Caco-2 (cell line): ENCODE results near the gene CKAP2. TPM values are rescaled to one million over a fixed set of nuclear protein-coding genes. Genes with fewer than 3 reads are reported as not detected.

Source experiments
- BruUV-seq: library from RNA; stranded (reverse); fragments of 400-500 nt; replicated peaks from 2 replicates; lab custom pipeline; 2021; lab: Mats Ljungman, UMichigan
- CTCF ChIA-PET: fragments of 300-600 bp; sonication (Branson Sonifier 250); formaldehyde crosslinking; loops from one replicate; lab custom pipeline; 2022; ENCODE audit warnings: antibody characterized with exemption; lab: Charles Lee
- POLR2A ChIA-PET: fragments of 300-600 bp; sonication (Branson Sonifier 250); formaldehyde crosslinking; loops from one replicate; lab custom pipeline; 2022; ENCODE audit warnings: antibody characterized with exemption; lab: Charles Lee
- DNase-seq, 2 experiments: peaks; one replicate each; pipeline versions ENCODE4 v3.0.0 to v3.0.0-alpha.2; 2020 to 2022
- H3K27me3 ChIP-seq: replicated peaks from 2 replicates; pipeline ENCODE4 v1.6.0; 2011; ENCODE audit warnings: low read length; ENCODE audit not compliant: control insufficient read depth, insufficient read depth
- H3K36me3 ChIP-seq: 2 replicates; pipeline ENCODE4 v1.5.1; 2011; ENCODE audit warnings: low read length; ENCODE audit not compliant: control insufficient read depth, insufficient read depth
- H3K4me1 ChIP-seq: fragments of 250-450 bp; sonication (Bioruptor Pico); 2 replicates; pipeline ENCODE4 v1.5.1; 2020; ENCODE audit warnings: mild to moderate bottlenecking
- H3K4me3 ChIP-seq: 2 replicates; pipeline ENCODE4 v1.5.1; 2011; ENCODE audit warnings: low read depth, mild to moderate bottlenecking, control low read depth, low read length
- H3K9me3 ChIP-seq: fragments of 250-450 bp; sonication (Bioruptor Pico); 2 replicates; pipeline ENCODE4 v1.5.1; 2020; ENCODE audit warnings: mild to moderate bottlenecking, moderate library complexity
- H3K27ac Mint-ChIP-seq: one replicate; pipeline ENCODE4 v1.8.0; 2022; ENCODE audit warnings: mixed read lengths; ENCODE audit not compliant: unreplicated experiment
- H3K27me3 Mint-ChIP-seq: one replicate; pipeline ENCODE4 v1.8.0; 2022; ENCODE audit warnings: mixed read lengths; ENCODE audit not compliant: insufficient read depth, unreplicated experiment
- H3K36me3 Mint-ChIP-seq: one replicate; pipeline ENCODE4 v1.8.0; 2022; ENCODE audit warnings: mild to moderate bottlenecking, mixed read lengths; ENCODE audit not compliant: insufficient read depth, unreplicated experiment
- H3K4me1 Mint-ChIP-seq: one replicate; pipeline ENCODE4 v1.8.0; 2022; ENCODE audit warnings: low read depth, mixed read lengths; ENCODE audit not compliant: unreplicated experiment
- H3K4me3 Mint-ChIP-seq: one replicate; pipeline ENCODE4 v1.8.0; 2022; ENCODE audit warnings: mild to moderate bottlenecking, moderate library complexity, mixed read lengths; ENCODE audit not compliant: unreplicated experiment
- H3K9me3 Mint-ChIP-seq: one replicate; pipeline ENCODE4 v1.8.0; 2022; ENCODE audit warnings: mixed read lengths; ENCODE audit not compliant: unreplicated experiment
- CTCF ChIP-seq, 2 experiments: fragments of 200-600 bp in 1 of 2; IDR thresholded peaks; 1 replicate in 1 of 2; 2 replicates in 1 of 2; pipeline versions ENCODE4 v1.5.1 to v1.8.0; 2011 to 2022; ENCODE audit warnings: antibody characterized with exemption in 1 of 2, control low read depth in 1 of 2, inconsistent platforms in 1 of 2, low read depth in 1 of 2, low read length in 1 of 2, mild to moderate bottlenecking in 1 of 2, moderate library complexity in 1 of 2; ENCODE audit not compliant: insufficient read depth in 1 of 2, severe bottlenecking in 1 of 2, unreplicated experiment in 1 of 2
- intact Hi-C: fragments of 100-400 bp; cut with micrococcal nuclease; formaldehyde crosslinking; loops from one replicate; pipeline ENCODE4 v1.10.0; 2022; ENCODE audit not compliant: unreplicated experiment
- total RNA-seq: library from RNA; stranded (reverse); gene quantifications from 2 replicates; pipeline ENCODE4 v1.2.3, GENCODE V29; 2022

CKAP2 gene
- total RNA-seq, 1 experiment from 2014 or later = 68.9 TPM

GRCh38 chr13:52432456-52432855 lies 22.8 kb upstream of the CKAP2 start:
- no peaks in the 10 kb centered on the region for H3K27me3 ChIP-seq
- H3K4me3 Mint-ChIP-seq = no peak overlapping the region
- no peak for DNase-seq
- H3K27ac Mint-ChIP-seq = no peak overlapping the region
- no peaks in the 10 kb centered on the region for H3K36me3 ChIP-seq
- intact Hi-C loops = no loop called here
- no peak for TF ChIP-seq CTCF (IDR thresholded peaks at IDR 0.05; ENCODE audit: insufficient read depth in 1 of 2, low read depth in 1 of 2, low read length in 1 of 2, severe bottlenecking in 1 of 2, unreplicated experiment in 1 of 2)
- 0 out of 2 replicates have a peak, but pooled peaks cover 4% of the 10 kb centered on the region for H3K9me3 ChIP-seq
- ChIA-PET POLR2A (no interaction called here), CTCF (no interaction called here)
- H3K4me1 ChIP-seq = peaks cover 18% of the 10 kb centered on the region
- no peaks in the 10 kb centered on the region for H3K27me3 Mint-ChIP-seq
- peaks cover 19% of the 10 kb centered on the region for H3K4me1 Mint-ChIP-seq
- no peak overlapping the region for H3K4me3 ChIP-seq
- H3K36me3 Mint-ChIP-seq = peaks cover 25% of the 10 kb centered on the region
- no peaks in the 10 kb centered on the region for H3K9me3 Mint-ChIP-seq
- no TSS peak for BruUV-seq

GRCh38 chr13:52446265-52446664 lies 9.0 kb upstream of the CKAP2 start:
- H3K36me3 ChIP-seq = no peaks in the 10 kb centered on the region
- Mint-ChIP-seq H3K4me3 (no peak overlapping the region), H3K27ac (no peak overlapping the region), H3K4me1 (peaks cover 7% of the 10 kb centered on the region), H3K36me3 (no peaks in the 10 kb centered on the region), H3K27me3 (no peaks in the 10 kb centered on the region), H3K9me3 (no peaks in the 10 kb centered on the region)
- DNase-seq = peak in 1 of 2 experiments; percentile 36
- H3K4me1 ChIP-seq = no peaks in the 10 kb centered on the region; the same call in 1 of the 2 replicates
- intact Hi-C loops = loop anchor here (10.0 kb wide), 1 partner anchor 291 kb away; the partner anchor contains the start of gene NEK3
- no peaks in the 10 kb centered on the region for H3K9me3 ChIP-seq
- no peak for TF ChIP-seq CTCF (IDR thresholded peaks at IDR 0.05; ENCODE audit: insufficient read depth in 1 of 2, low read depth in 1 of 2, low read length in 1 of 2, severe bottlenecking in 1 of 2, unreplicated experiment in 1 of 2)
- POLR2A ChIA-PET = interaction anchor here (0.7 kb wide), 1 partner anchor 18 kb away, joined by 12 read pairs; no protein-coding TSS in a partner anchor
- H3K4me3 ChIP-seq = no peak overlapping the region
- no peaks in the 10 kb centered on the region for H3K27me3 ChIP-seq
- no TSS peak for BruUV-seq
- CTCF ChIA-PET = no interaction called here

GRCh38 chr13:52447354-52447753 lies 7.9 kb upstream of the CKAP2 start:
- intact Hi-C loops = loop anchor here (10.0 kb wide), 1 partner anchor 293 kb away; the partner anchor contains the start of gene NEK3
- H3K27me3 ChIP-seq = no peaks in the 10 kb centered on the region
- TF ChIP-seq CTCF (IDR thresholded peaks at IDR 0.05; ENCODE audit: insufficient read depth in 1 of 2, low read depth in 1 of 2, low read length in 1 of 2, severe bottlenecking in 1 of 2, unreplicated experiment in 1 of 2) = no peak
- H3K9me3 ChIP-seq = no peaks in the 10 kb centered on the region
- Mint-ChIP-seq H3K36me3 (no peaks in the 10 kb centered on the region), H3K4me1 (peaks cover 7% of the 10 kb centered on the region), H3K27ac (no peak overlapping the region), H3K27me3 (no peaks in the 10 kb centered on the region), H3K4me3 (no peak overlapping the region), H3K9me3 (no peaks in the 10 kb centered on the region)
- POLR2A ChIA-PET = no interaction called here
- no peaks in the 10 kb centered on the region; the same call in 1 of the 2 replicates for H3K4me1 ChIP-seq
- CTCF ChIA-PET = no interaction called here
- no peak for DNase-seq
- BruUV-seq = no TSS peak
- H3K36me3 ChIP-seq = no peaks in the 10 kb centered on the region
- H3K4me3 ChIP-seq = no peak overlapping the region
